Measurements from ENCODE around the gene PCYT1B. TPM values are rescaled to one million over a fixed set of nuclear protein-coding genes. Genes with fewer than 3 reads are reported as not detected.
"Not testable (repeated sequence)": the region's sequence is repeated elsewhere in the genome, so short reads cannot be mapped to it uniquely, and the experiment has no call there.

Gene PCYT1B
- 1 to 10 TPM; 5.3 to 9.8 (median 6.9) TPM for polyA plus RNA-seq (ENCODE audit: insufficient read depth in 1 of 5, insufficient read length in 5 of 5, low replicate concordance in 1 of 5)
- long read RNA-seq, donor 1: 0 reads
- long read RNA-seq, donor 2, partial matches to known transcripts: 0 of 1 reads
- long read RNA-seq, donor 2, other reads (novel, unspliced or antisense): 0 of 1 reads
- long read RNA-seq, donor 3, partial matches to known transcripts: 0 of 1 reads
- long read RNA-seq, donor 3, other reads (novel, unspliced or antisense): 0 of 1 reads
- long read RNA-seq, donor 4, partial matches to known transcripts: 0 of 1 reads
- long read RNA-seq, donor 4, other reads (novel, unspliced or antisense): 0 of 1 reads
- long read RNA-seq, donor 5, partial matches to known transcripts: 0 of 1 reads
- long read RNA-seq, donor 5, other reads (novel, unspliced or antisense): 0 of 1 reads
- long read RNA-seq, donor 6, partial matches to known transcripts: 0 of 3 reads
- long read RNA-seq, donor 6, other reads (novel, unspliced or antisense): 0 of 3 reads
- long read RNA-seq, donor 7, partial matches to known transcripts: 0 of 1 reads
- long read RNA-seq, donor 7, other reads (novel, unspliced or antisense): 0 of 1 reads
- long read RNA-seq, donor 8, partial matches to known transcripts: 0 of 1 reads
- long read RNA-seq, donor 8, other reads (novel, unspliced or antisense): 0 of 1 reads

GRCh38 chrX:24647257-24648058 is at the start of gene PCYT1B:
Gene PCYT1B, minus strand, starts transcription at chrX:24647347. Its CDS starts 242 bp downstream, at chrX:24647105.
- peak; percentile 71 to 73 for DNase-seq

- no peak for DNase-seq
Observed at GRCh38 chrX:24696294-24696693, 49.1 kb upstream of the PCYT1B start.

- no peak for DNase-seq
Observed at GRCh38 chrX:24694825-24695224, 47.7 kb upstream of the PCYT1B start.

GRCh38 chrX:24693453-24694202 is 46.5 kb upstream of the PCYT1B start, which contains the start of gene POLA1:
Gene POLA1, plus strand, starts transcription at chrX:24693918. Its CDS starts 44 bp downstream, at chrX:24693962.
- DNase-seq: peak; percentile 94 to 95

GRCh38 chrX:24692305-24692704 is 45.2 kb upstream of the PCYT1B start:
- no peak for DNase-seq

GRCh38 chrX:24684048-24684447 is 36.9 kb upstream of the PCYT1B start:
- no peak for DNase-seq

GRCh38 chrX:24682739-24683432 is 35.7 kb upstream of the PCYT1B start:
- no peak for DNase-seq

- no peak for DNase-seq
Observed at GRCh38 chrX:24676403-24677024, 29.4 kb upstream of the PCYT1B start.

GRCh38 chrX:24673424-24673823 is 26.3 kb upstream of the PCYT1B start:
- DNase-seq: no peak

GRCh38 chrX:24672701-24673190 is 25.6 kb upstream of the PCYT1B start:
- no peak for DNase-seq

GRCh38 chrX:24668111-24668510 is 21.0 kb upstream of the PCYT1B start:
- DNase-seq: no peak

- DNase-seq: no peak
Observed at GRCh38 chrX:24662352-24662751, 15.2 kb upstream of the PCYT1B start.

- DNase-seq: no peak
Observed at GRCh38 chrX:24661292-24661691, 14.1 kb upstream of the PCYT1B start.

GRCh38 chrX:24659646-24660045 is 12.5 kb upstream of the PCYT1B start:
- DNase-seq: no peak

GRCh38 chrX:24659106-24659505 is 12.0 kb upstream of the PCYT1B start:
- no peak for DNase-seq

GRCh38 chrX:24658421-24658820 is 11.3 kb upstream of the PCYT1B start:
- DNase-seq: no peak

- DNase-seq: no peak
Observed at GRCh38 chrX:24657671-24658386, 10.7 kb upstream of the PCYT1B start.

- DNase-seq: not testable (repeated sequence)
Observed at GRCh38 chrX:24655679-24656078, 8.5 kb upstream of the PCYT1B start.

GRCh38 chrX:24651783-24652182 is 4.6 kb upstream of the PCYT1B start:
- DNase-seq: no peak
